Brain microvascular endothelial cell (primary cell): ENCODE results near the gene SEC14L5.

Source experiments
- DNase-seq: peaks from one replicate; pipeline ENCODE4 v3.0.0-alpha.2; 2020
- H3K27ac ChIP-seq: fragments of 250-450 bp; sonication (Bioruptor Pico); 2 replicates; pipeline ENCODE4 v1.5.1; 2020; ENCODE audit warnings: mild to moderate bottlenecking, moderate library complexity
- H3K27me3 ChIP-seq: fragments of 250-450 bp; sonication (Bioruptor Pico); replicated peaks from 2 replicates; pipeline ENCODE4 v1.5.1; 2020; ENCODE audit warnings: mild to moderate bottlenecking
- H3K36me3 ChIP-seq: fragments of 250-450 bp; sonication (Bioruptor Pico); replicated peaks from 2 replicates; pipeline ENCODE4 v1.5.1; 2020; ENCODE audit warnings: mild to moderate bottlenecking
- H3K4me3 ChIP-seq: 2 replicates; pipeline ENCODE4 v1.5.1; 2011; ENCODE audit warnings: low read depth, mild to moderate bottlenecking, control low read depth, low read length, moderate library complexity
- CTCF ChIP-seq: IDR thresholded peaks from 2 replicates; pipeline ENCODE4 v1.5.1; 2011; ENCODE audit warnings: low read depth, mild to moderate bottlenecking, moderate library complexity, low read length, control low read depth, inconsistent platforms; ENCODE audit errors: missing control alignments
- in situ Hi-C: cut with HindIII; loops from 2 replicates; pipeline ENCODE4 v1.10.0; 2017; ENCODE audit warnings: low sequenced_read_pairs, low pct_ligation_motif_present

SEC14L5 gene

GRCh38 chr16:5003828-5004227 is 45.7 kb downstream of the SEC14L5 start:
- no peak for TF ChIP-seq CTCF

GRCh38 chr16:5004311-5004710 is 46.2 kb downstream of the SEC14L5 start:
- DNase-seq, result no peak
- in situ Hi-C loops, result no loop called here
- no peak overlapping the region for H3K4me3 ChIP-seq
- no peaks in the 10 kb centered on the region for H3K27me3 ChIP-seq
- H3K36me3 ChIP-seq, result no peaks in the 10 kb centered on the region
- H3K27ac ChIP-seq, result no peak overlapping the region
- no peak for TF ChIP-seq CTCF

More at GRCh38 chr16:5003828-5004227, 45.7 kb downstream of the SEC14L5 start:
- no peaks in the 10 kb centered on the region for H3K36me3 ChIP-seq
- H3K27me3 ChIP-seq, result no peaks in the 10 kb centered on the region
- H3K4me3 ChIP-seq, result no peak overlapping the region
- no peak for DNase-seq
- in situ Hi-C loops, result no loop called here
- H3K27ac ChIP-seq, result no peak overlapping the region

GRCh38 chr16:5005916-5006315 is 47.8 kb downstream of the SEC14L5 start:
- no peak overlapping the region for H3K4me3 ChIP-seq
- DNase-seq, result no peak
- no peaks in the 10 kb centered on the region for H3K36me3 ChIP-seq
- H3K27ac ChIP-seq, result no peak overlapping the region
- no peak for TF ChIP-seq CTCF
- H3K27me3 ChIP-seq, result no peaks in the 10 kb centered on the region
- in situ Hi-C loops, result no loop called here

GRCh38 chr16:5006348-5007193 is 48.4 kb downstream of the SEC14L5 start:
- no peaks in the 10 kb centered on the region for H3K36me3 ChIP-seq
- no peak overlapping the region for H3K4me3 ChIP-seq
- no peak for DNase-seq
- H3K27ac ChIP-seq, result no peak overlapping the region
- in situ Hi-C loops, result no loop called here
- H3K27me3 ChIP-seq, result no peaks in the 10 kb centered on the region
- TF ChIP-seq CTCF, result no peak

GRCh38 chr16:5007256-5007655 is 49.1 kb downstream of the SEC14L5 start:
- peaks cover 2% of the 10 kb centered on the region for H3K27me3 ChIP-seq
- no peak overlapping the region for H3K4me3 ChIP-seq
- in situ Hi-C loops, result no loop called here
- no peak for DNase-seq
- no peak overlapping the region for H3K27ac ChIP-seq
- H3K36me3 ChIP-seq, result no peaks in the 10 kb centered on the region
- TF ChIP-seq CTCF, result no peak

GRCh38 chr16:5008311-5008731 is 50.2 kb downstream of the SEC14L5 start:
- Histone ChIP-seq H3K36me3 (no peaks in the 10 kb centered on the region), H3K27ac (no peak overlapping the region), H3K27me3 (peaks cover 2% of the 10 kb centered on the region), H3K4me3 (no peak overlapping the region)
- TF ChIP-seq CTCF, result no peak
- DNase-seq, result no peak
- in situ Hi-C loops, result no loop called here
